Measurements from ENCODE around the gene BRI3.

Gene BRI3

GRCh38 chr7:98321301-98321700 lies 39.8 kb downstream of the BRI3 start:
- Histone ChIP-seq H2AK5ac (ENCODE audit: low read length, severe bottlenecking) (peak overlapping the region; percentile 31), H3K4me2 (ENCODE audit: low read length, poor library complexity, severe bottlenecking) (no peak overlapping the region), H2BK12ac (ENCODE audit: low read length in 2 of 2) (no peak overlapping the region), H3K27me3 (ENCODE audit: control insufficient read depth in 1 of 2, insufficient read depth in 1 of 2, low read length in 2 of 2) (peaks cover 0 to 4% of the 10 kb centered on the region in 2 experiments), H3K23ac (ENCODE audit: low read length in 2 of 2) (peak overlapping the region in 1 of 2 experiments; percentile 42), H3K79me1 (replicated peaks; ENCODE audit: low read length, poor library complexity, severe bottlenecking) (peaks cover 26% of the 10 kb centered on the region), H2BK15ac (ENCODE audit: low read depth, poor library complexity, severe bottlenecking) (no peak overlapping the region), H3K4me3 (ENCODE audit: insufficient read depth in 1 of 2, low read depth in 1 of 2, low read length in 2 of 2) (no peak overlapping the region), H3K36me3 (ENCODE audit: control insufficient read depth in 1 of 2, insufficient read depth in 2 of 2, low read depth in 1 of 2, low read length in 2 of 2) (peaks cover 0 to 34% of the 10 kb centered on the region in 2 experiments), H3K9me3 (ENCODE audit: control insufficient read depth, low read length) (no peaks in the 10 kb centered on the region), H3K4me1 (ENCODE audit: control insufficient read depth, insufficient read depth, low read depth, low read length) (peaks cover 18% of the 10 kb centered on the region), H3K4ac (ENCODE audit: low read depth in 1 of 2, low read length in 2 of 2) (no peak overlapping the region), H3K14ac (ENCODE audit: low read length in 2 of 2) (no peak overlapping the region), H3K18ac (ENCODE audit: low read depth in 1 of 2, low read length in 2 of 2) (no peak overlapping the region), H2BK5ac (ENCODE audit: low read depth, low read length, poor library complexity, severe bottlenecking) (no peak overlapping the region), H4K91ac (ENCODE audit: low read length) (no peak overlapping the region), H3K9ac (ENCODE audit: low read length) (no peak overlapping the region), H4K8ac (ENCODE audit: low read length) (no peak overlapping the region), H2BK120ac (ENCODE audit: low read depth, low read length) (no peak overlapping the region), H2AFZ (ENCODE audit: low read depth, low read length) (no peak overlapping the region), H3K27ac (ENCODE audit: low read length, poor library complexity, severe bottlenecking) (no peak overlapping the region)
- DNase-seq = no peak
- WGBS = 91% methylated on average over 10 of the region's 10 CpGs

GRCh38 chr7:98322331-98323270 lies 41.1 kb downstream of the BRI3 start:
- Histone ChIP-seq H2BK5ac (ENCODE audit: low read depth, low read length, poor library complexity, severe bottlenecking) (no peak overlapping the region), H2BK120ac (ENCODE audit: low read depth, low read length) (no peak overlapping the region), H3K4me1 (ENCODE audit: control insufficient read depth, insufficient read depth, low read depth, low read length) (peaks cover 18% of the 10 kb centered on the region), H3K79me1 (replicated peaks; ENCODE audit: low read length, poor library complexity, severe bottlenecking) (peaks cover 25% of the 10 kb centered on the region), H2AK5ac (ENCODE audit: low read length, severe bottlenecking) (no peak overlapping the region), H3K4ac (ENCODE audit: low read depth in 1 of 2, low read length in 2 of 2) (no peak overlapping the region), H3K36me3 (ENCODE audit: control insufficient read depth in 1 of 2, insufficient read depth in 2 of 2, low read depth in 1 of 2, low read length in 2 of 2) (peaks cover 0 to 27% of the 10 kb centered on the region in 2 experiments), H3K14ac (ENCODE audit: low read length in 2 of 2) (no peak overlapping the region), H3K18ac (ENCODE audit: low read depth in 1 of 2, low read length in 2 of 2) (no peak overlapping the region), H4K8ac (ENCODE audit: low read length) (no peak overlapping the region), H2BK12ac (ENCODE audit: low read length in 2 of 2) (no peak overlapping the region), H2AFZ (ENCODE audit: low read depth, low read length) (no peak overlapping the region), H3K9me3 (ENCODE audit: control insufficient read depth, low read length) (no peaks in the 10 kb centered on the region), H3K4me2 (ENCODE audit: low read length, poor library complexity, severe bottlenecking) (no peak overlapping the region), H3K23ac (ENCODE audit: low read length in 2 of 2) (no peak overlapping the region), H3K27ac (ENCODE audit: low read length, poor library complexity, severe bottlenecking) (no peak overlapping the region), H3K9ac (ENCODE audit: low read length) (no peak overlapping the region), H3K27me3 (ENCODE audit: control insufficient read depth in 1 of 2, insufficient read depth in 1 of 2, low read length in 2 of 2) (peaks cover 0 to 4% of the 10 kb centered on the region in 2 experiments), H4K91ac (ENCODE audit: low read length) (no peak overlapping the region), H3K4me3 (ENCODE audit: insufficient read depth in 1 of 2, low read depth in 1 of 2, low read length in 2 of 2) (no peak overlapping the region), H2BK15ac (ENCODE audit: low read depth, poor library complexity, severe bottlenecking) (no peak overlapping the region)
- DNase-seq = no peak
- 81% methylated on average over 24 of the region's 24 CpGs for WGBS

GRCh38 chr7:98323597-98324322 lies 42.3 kb downstream of the BRI3 start:
- peak overlapping the region in 1 of 2 experiments; percentile 17 for H3K4ac ChIP-seq (ENCODE audit: low read depth in 1 of 2, low read length in 2 of 2)
- peak overlapping the region; percentile 81 for H4K8ac ChIP-seq (ENCODE audit: low read length)
- no peak overlapping the region for H3K4me2 ChIP-seq (ENCODE audit: low read length, poor library complexity, severe bottlenecking)
- H3K4me1 ChIP-seq (ENCODE audit: control insufficient read depth, insufficient read depth, low read depth, low read length) = peaks cover 22% of the 10 kb centered on the region
- no peak overlapping the region for H2BK5ac ChIP-seq (ENCODE audit: low read depth, low read length, poor library complexity, severe bottlenecking)
- peaks cover 0 to 4% of the 10 kb centered on the region in 2 experiments for H3K27me3 ChIP-seq (ENCODE audit: control insufficient read depth in 1 of 2, insufficient read depth in 1 of 2, low read length in 2 of 2)
- no peak overlapping the region for H2BK15ac ChIP-seq (ENCODE audit: low read depth, poor library complexity, severe bottlenecking)
- no peak overlapping the region for H2AFZ ChIP-seq (ENCODE audit: low read depth, low read length)
- peak overlapping the region; percentile 20 for H4K91ac ChIP-seq (ENCODE audit: low read length)
- no peak overlapping the region for H2BK120ac ChIP-seq (ENCODE audit: low read depth, low read length)
- peak overlapping the region in 1 of 2 experiments; percentile 21 for H2BK12ac ChIP-seq (ENCODE audit: low read length in 2 of 2)
- DNase-seq = no peak
- peak overlapping the region; percentile 33 for H3K27ac ChIP-seq (ENCODE audit: low read length, poor library complexity, severe bottlenecking)
- peaks cover 21% of the 10 kb centered on the region for H3K79me1 ChIP-seq (replicated peaks; ENCODE audit: low read length, poor library complexity, severe bottlenecking)
- H3K18ac ChIP-seq (ENCODE audit: low read depth in 1 of 2, low read length in 2 of 2) = no peak overlapping the region
- peak overlapping the region in 1 of 2 experiments; percentile 64 for H3K4me3 ChIP-seq (ENCODE audit: insufficient read depth in 1 of 2, low read depth in 1 of 2, low read length in 2 of 2)
- H3K9ac ChIP-seq (ENCODE audit: low read length) = peak overlapping the region; percentile 38
- peak overlapping the region in 1 of 2 experiments; percentile 73 for H3K23ac ChIP-seq (ENCODE audit: low read length in 2 of 2)
- H3K36me3 ChIP-seq (ENCODE audit: control insufficient read depth in 1 of 2, insufficient read depth in 2 of 2, low read depth in 1 of 2, low read length in 2 of 2) = peaks cover 0 to 23% of the 10 kb centered on the region in 2 experiments
- 82% methylated on average over 25 of the region's 28 CpGs for WGBS
- H2AK5ac ChIP-seq (ENCODE audit: low read length, severe bottlenecking) = peak overlapping the region; percentile 83
- peak overlapping the region in 1 of 2 experiments; percentile 76 for H3K14ac ChIP-seq (ENCODE audit: low read length in 2 of 2)
- H3K9me3 ChIP-seq (ENCODE audit: control insufficient read depth, low read length) = no peaks in the 10 kb centered on the region

- no peak overlapping the region for H3K18ac ChIP-seq (ENCODE audit: low read depth in 1 of 2, low read length in 2 of 2)
- no peak overlapping the region for H3K9ac ChIP-seq (ENCODE audit: low read length)
- H3K23ac ChIP-seq (ENCODE audit: low read length in 2 of 2) = no peak overlapping the region
- peaks cover 0 to 18% of the 10 kb centered on the region in 2 experiments for H3K36me3 ChIP-seq (ENCODE audit: control insufficient read depth in 1 of 2, insufficient read depth in 2 of 2, low read depth in 1 of 2, low read length in 2 of 2)
- no peak overlapping the region for H4K8ac ChIP-seq (ENCODE audit: low read length)
- no peak overlapping the region for H3K4me3 ChIP-seq (ENCODE audit: insufficient read depth in 1 of 2, low read depth in 1 of 2, low read length in 2 of 2)
- peaks cover 20% of the 10 kb centered on the region for H3K79me1 ChIP-seq (replicated peaks; ENCODE audit: low read length, poor library complexity, severe bottlenecking)
- no peak overlapping the region for H2BK120ac ChIP-seq (ENCODE audit: low read depth, low read length)
- H3K14ac ChIP-seq (ENCODE audit: low read length in 2 of 2) = no peak overlapping the region
- no peak overlapping the region for H3K4ac ChIP-seq (ENCODE audit: low read depth in 1 of 2, low read length in 2 of 2)
- no peak overlapping the region for H2AK5ac ChIP-seq (ENCODE audit: low read length, severe bottlenecking)
- no peak overlapping the region for H2BK15ac ChIP-seq (ENCODE audit: low read depth, poor library complexity, severe bottlenecking)
- H3K9me3 ChIP-seq (ENCODE audit: control insufficient read depth, low read length) = no peaks in the 10 kb centered on the region
- H2BK5ac ChIP-seq (ENCODE audit: low read depth, low read length, poor library complexity, severe bottlenecking) = no peak overlapping the region
- no peak overlapping the region for H2BK12ac ChIP-seq (ENCODE audit: low read length in 2 of 2)
- DNase-seq = no peak
- H3K4me1 ChIP-seq (ENCODE audit: control insufficient read depth, insufficient read depth, low read depth, low read length) = peaks cover 22% of the 10 kb centered on the region
- H4K91ac ChIP-seq (ENCODE audit: low read length) = no peak overlapping the region
- H3K4me2 ChIP-seq (ENCODE audit: low read length, poor library complexity, severe bottlenecking) = no peak overlapping the region
- no peak overlapping the region for H2AFZ ChIP-seq (ENCODE audit: low read depth, low read length)
- peaks cover 0 to 4% of the 10 kb centered on the region in 2 experiments for H3K27me3 ChIP-seq (ENCODE audit: control insufficient read depth in 1 of 2, insufficient read depth in 1 of 2, low read length in 2 of 2)
- no peak overlapping the region for H3K27ac ChIP-seq (ENCODE audit: low read length, poor library complexity, severe bottlenecking)
- 100% methylated on average over 3 of the region's 6 CpGs for WGBS
These were observed 43.3 kb downstream of the BRI3 start for GRCh38 chr7:98324782-98325181.
